ENCODE data around the gene MRPL40. TPM values are rescaled to one million over a fixed set of nuclear protein-coding genes. Genes with fewer than 3 reads are reported as not detected.
A peak's percentile ranks its signal among the peaks of the same experiment; 100 is the strongest.

Gene MRPL40
- total RNA-seq, 1 donor from 2014 or later, result 29.6 TPM

DNA sequence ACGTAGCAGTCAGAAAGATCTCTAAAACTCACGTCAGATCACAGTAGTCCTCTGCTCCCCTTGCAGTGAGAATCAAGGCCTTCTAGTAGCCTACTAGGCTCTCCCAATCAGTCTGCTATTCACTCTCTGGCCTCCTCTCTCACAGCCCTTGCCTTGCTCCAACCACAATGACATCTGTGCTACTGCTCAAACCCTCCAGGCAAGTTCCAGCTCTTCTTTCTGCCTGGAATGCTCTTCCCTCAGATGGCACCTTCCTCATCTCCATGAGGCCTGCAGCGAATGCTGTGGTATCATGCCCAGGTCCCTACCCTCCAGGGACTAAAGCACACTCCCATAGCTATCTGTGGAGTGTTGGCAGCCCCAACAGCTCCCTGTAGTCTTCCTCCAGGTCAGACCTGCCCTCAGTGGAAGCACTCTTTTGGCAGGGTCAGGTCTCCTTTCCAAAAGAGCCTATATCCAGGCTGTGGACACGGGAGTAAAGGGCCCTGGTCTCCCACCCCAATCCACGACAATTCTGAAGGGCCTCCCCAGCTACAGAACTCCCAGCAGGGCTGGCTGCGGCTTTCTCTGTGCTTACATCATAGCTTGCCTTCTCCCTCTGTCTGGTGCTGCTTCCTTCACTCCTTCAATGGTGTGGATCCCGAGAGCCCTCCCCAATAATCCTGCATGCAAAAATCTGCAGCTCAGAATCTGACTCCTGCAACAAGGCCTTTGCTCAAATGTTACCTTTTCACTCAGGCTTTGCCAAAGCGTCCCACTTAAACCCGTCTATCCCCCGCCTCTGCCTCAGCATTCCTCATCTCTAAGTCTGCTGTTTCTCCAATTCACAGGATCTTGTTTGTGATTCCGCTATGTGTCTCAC is 9.7 kb upstream of the MRPL40 start:
- no peak for DNase-seq (ENCODE audit: extremely low spot score, unreplicated experiment)
- Mint-ChIP-seq H3K4me3 (ENCODE audit: unreplicated experiment) (no peak overlapping the region), H3K36me3 (ENCODE audit: unreplicated experiment) (peaks cover 7% of the 10 kb centered on the region), H3K9me3 (ENCODE audit: unreplicated experiment) (no peaks in the 10 kb centered on the region), H3K27ac (ENCODE audit: unreplicated experiment) (peak overlapping the region; percentile 61), H3K27me3 (ENCODE audit: unreplicated experiment) (no peaks in the 10 kb centered on the region), H3K4me1 (ENCODE audit: unreplicated experiment) (peaks cover 20% of the 10 kb centered on the region)
- TF ChIP-seq, protein P1, sequence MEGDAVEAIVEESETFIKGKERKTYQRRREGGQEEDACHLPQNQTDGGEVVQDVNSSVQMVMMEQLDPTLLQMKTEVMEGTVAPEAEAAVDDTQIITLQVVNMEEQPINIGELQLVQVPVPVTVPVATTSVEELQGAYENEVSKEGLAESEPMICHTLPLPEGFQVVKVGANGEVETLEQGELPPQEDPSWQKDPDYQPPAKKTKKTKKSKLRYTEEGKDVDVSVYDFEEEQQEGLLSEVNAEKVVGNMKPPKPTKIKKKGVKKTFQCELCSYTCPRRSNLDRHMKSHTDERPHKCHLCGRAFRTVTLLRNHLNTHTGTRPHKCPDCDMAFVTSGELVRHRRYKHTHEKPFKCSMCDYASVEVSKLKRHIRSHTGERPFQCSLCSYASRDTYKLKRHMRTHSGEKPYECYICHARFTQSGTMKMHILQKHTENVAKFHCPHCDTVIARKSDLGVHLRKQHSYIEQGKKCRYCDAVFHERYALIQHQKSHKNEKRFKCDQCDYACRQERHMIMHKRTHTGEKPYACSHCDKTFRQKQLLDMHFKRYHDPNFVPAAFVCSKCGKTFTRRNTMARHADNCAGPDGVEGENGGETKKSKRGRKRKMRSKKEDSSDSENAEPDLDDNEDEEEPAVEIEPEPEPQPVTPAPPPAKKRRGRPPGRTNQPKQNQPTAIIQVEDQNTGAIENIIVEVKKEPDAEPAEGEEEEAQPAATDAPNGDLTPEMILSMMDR (IDR thresholded peaks at IDR 0.05), result no peak

DNA sequence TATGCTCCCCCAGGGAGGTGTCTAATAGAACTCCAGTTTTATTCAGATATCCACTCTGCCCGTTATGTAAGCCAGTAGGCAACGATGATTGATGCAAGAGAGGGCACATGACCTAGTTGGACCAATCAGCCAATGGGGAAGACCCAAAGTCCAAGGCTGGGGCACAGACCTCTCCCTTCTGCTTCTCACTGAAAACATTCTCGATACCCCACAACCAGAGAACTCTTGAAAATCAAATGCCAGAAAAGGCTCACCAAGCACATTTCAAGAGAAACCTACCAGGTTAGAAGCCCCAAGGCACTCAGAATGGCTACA is 8.2 kb upstream of the MRPL40 start:
- Mint-ChIP-seq H3K36me3 (ENCODE audit: unreplicated experiment) (peaks cover 4% of the 10 kb centered on the region), H3K9me3 (ENCODE audit: unreplicated experiment) (no peaks in the 10 kb centered on the region), H3K27ac (ENCODE audit: unreplicated experiment) (no peak overlapping the region), H3K27me3 (ENCODE audit: unreplicated experiment) (no peaks in the 10 kb centered on the region), H3K4me1 (ENCODE audit: unreplicated experiment) (peaks cover 26% of the 10 kb centered on the region), H3K4me3 (ENCODE audit: unreplicated experiment) (no peak overlapping the region)
- DNase-seq (ENCODE audit: extremely low spot score, unreplicated experiment), result no peak
- TF ChIP-seq, protein P1 (IDR thresholded peaks at IDR 0.05), result no peak

DNA sequence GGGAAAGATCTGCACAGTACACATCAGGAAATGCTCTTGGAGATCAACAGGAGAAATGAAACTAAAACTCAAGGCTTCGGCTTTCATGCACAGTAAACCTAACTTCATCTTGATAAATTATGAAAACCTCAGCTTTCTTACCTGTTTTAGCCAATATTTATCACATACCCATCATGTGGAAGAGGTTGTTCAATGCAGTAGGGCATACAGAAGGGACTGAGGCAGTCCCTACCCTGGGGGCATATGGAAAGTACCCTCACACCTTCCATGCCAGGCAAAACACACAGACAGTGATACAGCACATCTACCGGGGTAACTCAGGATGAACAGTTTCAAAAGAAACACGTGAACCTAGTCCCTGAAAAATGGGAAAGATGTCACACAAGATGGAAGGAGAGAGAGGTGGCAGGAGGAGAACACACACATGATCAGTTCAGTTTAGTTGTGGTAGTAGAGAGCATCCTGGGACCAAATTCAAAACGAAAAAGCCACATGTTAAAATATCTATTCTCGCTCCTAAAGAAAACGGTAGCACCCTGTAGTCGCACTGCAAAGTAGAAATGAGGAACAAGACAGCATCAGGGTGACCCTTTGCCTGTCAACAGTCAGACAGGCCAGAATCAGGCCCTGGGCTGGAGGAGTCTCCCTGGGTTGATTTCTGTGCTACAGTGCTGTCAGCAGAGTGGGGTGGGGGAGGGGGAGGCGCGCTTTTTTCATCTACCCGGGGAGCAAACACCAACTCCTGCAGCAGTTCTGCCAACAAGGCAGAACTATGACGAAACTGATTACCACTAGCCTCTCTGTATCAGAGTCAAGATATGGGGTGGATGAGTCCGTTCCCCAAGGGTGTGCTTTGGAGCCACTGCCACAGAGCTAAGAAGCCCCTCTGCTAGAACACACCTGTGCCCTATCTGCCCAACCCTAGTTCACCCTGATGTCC is 2.1 kb upstream of the MRPL40 start:
- H3K36me3 Mint-ChIP-seq (ENCODE audit: unreplicated experiment), result peaks cover 7% of the 10 kb centered on the region
- peak overlapping the region; percentile 83 for H3K27ac Mint-ChIP-seq (ENCODE audit: unreplicated experiment)
- no peaks in the 10 kb centered on the region for H3K9me3 Mint-ChIP-seq (ENCODE audit: unreplicated experiment)
- TF ChIP-seq, protein P1 (IDR thresholded peaks at IDR 0.05), result no peak
- H3K27me3 Mint-ChIP-seq (ENCODE audit: unreplicated experiment), result no peaks in the 10 kb centered on the region
- H3K4me1 Mint-ChIP-seq (ENCODE audit: unreplicated experiment), result peaks cover 39% of the 10 kb centered on the region
- H3K4me3 Mint-ChIP-seq (ENCODE audit: unreplicated experiment), result peak overlapping the region; percentile 83
- DNase-seq (ENCODE audit: extremely low spot score, unreplicated experiment), result no peak

DNA sequence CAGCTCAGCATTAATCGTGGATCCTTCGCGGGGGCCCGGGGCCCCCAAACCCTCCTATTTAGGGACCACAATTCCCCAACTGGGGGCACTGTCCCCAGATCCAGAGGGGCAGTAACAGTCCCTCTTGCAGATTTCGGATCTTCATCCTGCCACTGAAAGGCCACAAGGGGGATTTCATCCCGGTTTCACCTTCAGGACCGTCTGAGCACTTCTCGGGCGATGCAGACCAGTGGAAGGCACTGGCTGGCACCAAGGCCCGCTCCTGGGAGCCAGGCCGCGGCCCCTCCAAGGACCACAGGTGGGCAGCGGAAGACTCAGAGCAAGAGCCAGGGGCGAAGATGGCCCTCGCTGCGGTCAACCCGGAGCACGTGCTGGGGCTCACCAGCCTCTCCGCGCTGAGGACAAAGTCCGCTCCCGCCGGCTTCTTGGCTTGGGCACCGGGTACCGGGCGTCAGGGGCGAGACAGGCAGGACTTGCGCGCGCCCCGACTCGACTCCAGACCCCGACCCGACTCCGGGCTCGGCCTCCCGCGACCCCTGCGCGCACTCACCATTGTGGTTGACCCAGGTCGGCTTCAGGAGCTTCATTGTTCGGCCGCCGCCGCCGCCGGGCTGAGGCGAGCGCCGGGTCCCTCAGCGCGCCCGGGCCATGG is 1.3 kb upstream of the MRPL40 start:
- no peak for DNase-seq (ENCODE audit: extremely low spot score, unreplicated experiment)
- H3K27me3 Mint-ChIP-seq (ENCODE audit: unreplicated experiment), result no peaks in the 10 kb centered on the region
- TF ChIP-seq, protein P1 (IDR thresholded peaks at IDR 0.05), result peak; percentile 30
- H3K4me3 Mint-ChIP-seq (ENCODE audit: unreplicated experiment), result peak overlapping the region; percentile 83
- H3K4me1 Mint-ChIP-seq (ENCODE audit: unreplicated experiment), result peaks cover 39% of the 10 kb centered on the region
- H3K36me3 Mint-ChIP-seq (ENCODE audit: unreplicated experiment), result peaks cover 11% of the 10 kb centered on the region
- H3K9me3 Mint-ChIP-seq (ENCODE audit: unreplicated experiment), result no peaks in the 10 kb centered on the region
- peak overlapping the region; percentile 83 for H3K27ac Mint-ChIP-seq (ENCODE audit: unreplicated experiment)
